HEK293 (cell line): Measurements from ENCODE around the gene CEP63.

Experiments
- CTCF ChIA-PET: fragments of 350-600 bp; formaldehyde crosslinking; extraction: SDS; loops from one replicate; lab custom pipeline; 2021; ENCODE audit warnings: antibody characterized with exemption; lab: Yijun Ruan, JAX
- POLR2A ChIA-PET: fragments of 300-600 bp; formaldehyde crosslinking; extraction: SDS; loops from one replicate; lab custom pipeline; 2020; ENCODE audit warnings: antibody characterized with exemption, inconsistent platforms; lab: Yijun Ruan, JAX
- H3K27ac ChIP-seq: fragments of 200-500 bp; sonication (Bioruptor generic); 2 replicates; pipeline ENCODE4 v1.5.1; 2014; ENCODE audit warnings: low read depth, low read length, control low read depth, inconsistent platforms; ENCODE audit errors: extremely low read depth
- H3K36me3 ChIP-seq, 2 experiments: fragments of 200-500 bp in 1 of 2; sonication (Bioruptor generic) in 1 of 2; 1 replicate in 1 of 2; 2 replicates in 1 of 2; pipeline ENCODE4 v1.5.1; 2014 to 2017; ENCODE audit warnings: inconsistent platforms in 2 of 2, low read length in 2 of 2; ENCODE audit not compliant: control insufficient read depth in 2 of 2, insufficient read depth in 1 of 2
- H3K4me1 ChIP-seq: fragments of 200-500 bp; sonication (Bioruptor generic); 2 replicates; pipeline ENCODE4 v1.5.1; 2014; ENCODE audit warnings: mild to moderate bottlenecking, low read length, inconsistent platforms; ENCODE audit not compliant: control insufficient read depth, insufficient read depth
- H3K4me3 ChIP-seq: 2 replicates; pipeline ENCODE4 v1.5.1; 2011; ENCODE audit warnings: low read depth, mild to moderate bottlenecking, control low read depth, low read length, moderate library complexity
- H3K9me3 ChIP-seq: fragments of 200-500 bp; sonication (Bioruptor generic); 2 replicates; pipeline ENCODE4 v1.5.1; 2014; ENCODE audit warnings: low read depth, low read length, inconsistent platforms; ENCODE audit not compliant: control insufficient read depth, insufficient read depth
- BCL6B ChIP-seq: fragments of 450-650 bp; formaldehyde crosslinking; IDR thresholded peaks from 2 replicates; pipeline ENCODE4 v1.5.1; 2017; ENCODE audit warnings: missing biosample characterization, missing genetic modification characterization
- EGR2 ChIP-seq: fragments of 450-650 bp; formaldehyde crosslinking; IDR thresholded peaks from 2 replicates; pipeline ENCODE4 v1.5.1; 2016; ENCODE audit warnings: low read depth, missing biosample characterization, missing genetic modification characterization
- SP3 ChIP-seq: fragments of 450-650 bp; formaldehyde crosslinking; IDR thresholded peaks from 2 replicates; pipeline ENCODE4 v1.5.1; 2016; ENCODE audit warnings: missing biosample characterization, missing genetic modification characterization
- ZBTB1 ChIP-seq: fragments of 450-650 bp; formaldehyde crosslinking; IDR thresholded peaks from 2 replicates; pipeline ENCODE4 v1.5.1; 2016; ENCODE audit warnings: missing biosample characterization, missing genetic modification characterization
- ZBTB17 ChIP-seq: fragments of 450-650 bp; formaldehyde crosslinking; IDR thresholded peaks from 2 replicates; pipeline ENCODE4 v1.5.1; 2016; ENCODE audit warnings: missing biosample characterization, missing genetic modification characterization
- ZEB2 ChIP-seq: fragments of 450-650 bp; formaldehyde crosslinking; IDR thresholded peaks from 2 replicates; pipeline ENCODE4 v1.5.1; 2016; ENCODE audit warnings: missing biosample characterization, missing genetic modification characterization
- ZFP3 ChIP-seq: fragments of 450-650 bp; formaldehyde crosslinking; IDR thresholded peaks from 2 replicates; pipeline ENCODE4 v1.5.1; 2016; ENCODE audit warnings: low read depth, missing biosample characterization, missing genetic modification characterization
- ZFP37 ChIP-seq: fragments of 450-650 bp; formaldehyde crosslinking; IDR thresholded peaks from 2 replicates; pipeline ENCODE4 v1.5.1; 2016; ENCODE audit warnings: missing biosample characterization, missing genetic modification characterization
- ZFP69B ChIP-seq: fragments of 450-650 bp; formaldehyde crosslinking; IDR thresholded peaks from 2 replicates; pipeline ENCODE4 v1.5.1; 2016; ENCODE audit warnings: missing biosample characterization, missing genetic modification characterization
- ZNF132 ChIP-seq: fragments of 450-650 bp; formaldehyde crosslinking; IDR thresholded peaks from 2 replicates; pipeline ENCODE4 v1.5.1; 2017; ENCODE audit warnings: missing biosample characterization, missing genetic modification characterization, borderline replicate concordance
- ZNF133 ChIP-seq: fragments of 450-650 bp; formaldehyde crosslinking; IDR thresholded peaks from 2 replicates; pipeline ENCODE4 v1.5.1; 2016; ENCODE audit warnings: missing biosample characterization, missing genetic modification characterization
- ZNF239 ChIP-seq: fragments of 450-650 bp; formaldehyde crosslinking; IDR thresholded peaks from 2 replicates; pipeline ENCODE4 v1.5.1; 2016; ENCODE audit warnings: missing biosample characterization, missing genetic modification characterization
- ZNF302 ChIP-seq: fragments of 450-650 bp; formaldehyde crosslinking; IDR thresholded peaks from 2 replicates; pipeline ENCODE4 v1.5.1; 2016; ENCODE audit warnings: missing biosample characterization, missing genetic modification characterization, low read depth
- ZNF350 ChIP-seq: fragments of 450-650 bp; formaldehyde crosslinking; IDR thresholded peaks from 2 replicates; pipeline ENCODE4 v1.5.0; 2017; ENCODE audit warnings: missing biosample characterization, mild to moderate bottlenecking, missing genetic modification characterization
- ZNF433 ChIP-seq: fragments of 450-650 bp; formaldehyde crosslinking; IDR thresholded peaks from 2 replicates; pipeline ENCODE4 v1.5.1; 2016; ENCODE audit warnings: missing biosample characterization, missing genetic modification characterization, low read depth
- ZNF48 ChIP-seq: fragments of 450-650 bp; formaldehyde crosslinking; IDR thresholded peaks from 2 replicates; pipeline ENCODE4 v1.5.1; 2016; ENCODE audit warnings: missing biosample characterization, missing genetic modification characterization
- ZNF530 ChIP-seq: fragments of 450-650 bp; formaldehyde crosslinking; IDR thresholded peaks from 2 replicates; pipeline ENCODE4 v1.5.1; 2016; ENCODE audit warnings: low read depth, missing biosample characterization, missing genetic modification characterization
- ZNF555 ChIP-seq: fragments of 450-650 bp; formaldehyde crosslinking; conservative IDR thresholded peaks from 2 replicates; pipeline ENCODE4 v1.5.1; 2017; ENCODE audit warnings: missing biosample characterization, mild to moderate bottlenecking, missing genetic modification characterization, inconsistent platforms
- ZNF560 ChIP-seq: fragments of 450-650 bp; formaldehyde crosslinking; IDR thresholded peaks from 2 replicates; pipeline ENCODE4 v1.5.1; 2017; ENCODE audit warnings: missing biosample characterization, missing genetic modification characterization, borderline replicate concordance
- ZNF596 ChIP-seq: fragments of 450-650 bp; IDR thresholded peaks from 2 replicates; pipeline ENCODE4 v1.5.0; 2018; ENCODE audit warnings: missing biosample characterization, mild to moderate bottlenecking, missing genetic modification characterization, moderate library complexity
- ZNF610 ChIP-seq: fragments of 450-650 bp; formaldehyde crosslinking; IDR thresholded peaks from 2 replicates; pipeline ENCODE4 v1.5.1; 2016; ENCODE audit warnings: missing biosample characterization, missing genetic modification characterization, borderline replicate concordance
- ZNF664 ChIP-seq: fragments of 450-650 bp; formaldehyde crosslinking; IDR thresholded peaks from 2 replicates; pipeline ENCODE4 v1.5.1; 2016; ENCODE audit warnings: missing biosample characterization, missing genetic modification characterization
- ZNF701 ChIP-seq: fragments of 450-650 bp; formaldehyde crosslinking; IDR thresholded peaks from 2 replicates; pipeline ENCODE4 v1.5.1; 2016; ENCODE audit warnings: missing biosample characterization, missing genetic modification characterization
- ZNF776 ChIP-seq: fragments of 450-650 bp; formaldehyde crosslinking; IDR thresholded peaks from 2 replicates; pipeline ENCODE4 v1.5.0; 2017; ENCODE audit warnings: missing biosample characterization, missing genetic modification characterization, borderline replicate concordance
- ZSCAN30 ChIP-seq: fragments of 450-650 bp; IDR thresholded peaks from 2 replicates; pipeline ENCODE4 v1.5.1; 2018; ENCODE audit warnings: missing biosample characterization, mild to moderate bottlenecking, missing genetic modification characterization, moderate library complexity
- ZXDB ChIP-seq: fragments of 450-650 bp; formaldehyde crosslinking; IDR thresholded peaks from 2 replicates; pipeline ENCODE4 v1.5.1; 2016; ENCODE audit warnings: missing biosample characterization, missing genetic modification characterization
- TF ChIP-seq, protein P1 (sequence below): fragments of 450-650 bp; IDR thresholded peaks from 2 replicates; pipeline ENCODE4 v1.5.1; 2018; ENCODE audit warnings: missing biosample characterization, missing genetic modification characterization
- TF ChIP-seq, protein P2 (sequence below): fragments of 450-650 bp; formaldehyde crosslinking; IDR thresholded peaks from 2 replicates; pipeline ENCODE4 v1.5.1; 2016; ENCODE audit warnings: missing biosample characterization, missing genetic modification characterization

Gene CEP63

DNA sequence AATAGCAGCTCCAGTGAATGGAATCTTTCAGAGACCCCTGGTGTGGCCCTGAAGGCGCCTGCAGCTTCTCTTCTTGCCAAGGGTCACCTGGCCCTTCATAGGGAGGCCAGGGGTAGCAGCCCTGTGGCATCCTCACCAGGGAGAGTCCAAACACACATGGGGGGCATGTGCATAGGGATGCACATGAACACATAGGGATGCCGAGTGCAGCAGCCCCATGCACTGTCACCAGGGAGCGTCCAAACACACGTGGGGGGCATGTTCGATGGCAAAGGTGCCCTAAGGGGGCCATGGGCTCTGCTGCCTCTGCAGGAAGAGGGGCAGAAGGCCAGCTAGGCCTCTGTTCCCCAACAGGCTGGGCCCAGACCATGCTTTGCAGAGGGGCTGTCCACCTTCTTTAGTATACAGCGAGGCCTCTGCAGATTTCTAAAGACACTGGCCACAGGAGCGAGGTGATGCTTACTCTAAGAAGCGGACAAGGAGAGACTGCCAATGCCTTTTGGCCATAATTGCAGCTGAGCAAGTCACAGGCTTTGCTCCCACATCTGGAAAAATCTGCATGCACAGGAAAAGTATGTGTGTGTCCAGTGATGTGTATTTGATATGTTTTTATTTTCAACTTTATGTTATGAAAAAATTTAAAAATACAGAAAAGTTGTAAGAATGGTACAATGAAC, 21.0 kb upstream of the CEP63 start:
- no peaks in the 10 kb centered on the region for H3K9me3 ChIP-seq
- TF ChIP-seq ZNF555 (tag by site-specific recombination) (no peak), ZNF133 (tag by site-specific recombination) (no peak), ZNF776 (no peak), ZNF560 (tag by site-specific recombination) (no peak), ZSCAN30 (tag by site-specific recombination) (no peak), ZNF433 (tag by site-specific recombination) (no peak), ZNF302 (tag by site-specific recombination) (no peak), ZXDB (no peak), ZNF664 (tag by site-specific recombination) (no peak)
- ChIA-PET POLR2A (no interaction called here), CTCF (interaction anchor here (1.2 kb wide), 1 partner anchor 11 kb away, joined by 5 read pairs; no protein-coding TSS in a partner anchor)
- no peak overlapping the region for H3K27ac ChIP-seq
- no peaks in the 10 kb centered on the region for H3K36me3 ChIP-seq
- no peaks in the 10 kb centered on the region for H3K4me1 ChIP-seq
- H3K4me3 ChIP-seq: no peak overlapping the region

- Histone ChIP-seq H3K36me3 (no peaks in the 10 kb centered on the region), H3K9me3 (no peaks in the 10 kb centered on the region), H3K4me3 (no peak overlapping the region), H3K4me1 (no peaks in the 10 kb centered on the region), H3K27ac (no peak overlapping the region)
- CTCF ChIA-PET: interaction anchor here (0.6 to 1.6 kb wide), 4 partner anchors 10 to 158 kb away, joined by 3 to 6 read pairs (median 4); no protein-coding TSS in a partner anchor
- TF ChIP-seq BCL6B (tag by site-specific recombination) (no peak), ZBTB17 (tag by site-specific recombination) (no peak), ZNF350 (tag by site-specific recombination) (no peak), ZFP3 (tag by site-specific recombination) (no peak), ZBTB1 (no peak), ZNF596 (no peak), ZNF701 (tag by site-specific recombination) (no peak)
- TF ChIP-seq, protein P1, sequence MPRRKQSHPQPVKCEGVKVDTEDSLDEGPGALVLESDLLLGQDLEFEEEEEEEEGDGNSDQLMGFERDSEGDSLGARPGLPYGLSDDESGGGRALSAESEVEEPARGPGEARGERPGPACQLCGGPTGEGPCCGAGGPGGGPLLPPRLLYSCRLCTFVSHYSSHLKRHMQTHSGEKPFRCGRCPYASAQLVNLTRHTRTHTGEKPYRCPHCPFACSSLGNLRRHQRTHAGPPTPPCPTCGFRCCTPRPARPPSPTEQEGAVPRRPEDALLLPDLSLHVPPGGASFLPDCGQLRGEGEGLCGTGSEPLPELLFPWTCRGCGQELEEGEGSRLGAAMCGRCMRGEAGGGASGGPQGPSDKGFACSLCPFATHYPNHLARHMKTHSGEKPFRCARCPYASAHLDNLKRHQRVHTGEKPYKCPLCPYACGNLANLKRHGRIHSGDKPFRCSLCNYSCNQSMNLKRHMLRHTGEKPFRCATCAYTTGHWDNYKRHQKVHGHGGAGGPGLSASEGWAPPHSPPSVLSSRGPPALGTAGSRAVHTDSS (tag by site-specific recombination): no peak
- POLR2A ChIA-PET: no interaction called here
These were observed 19.5 kb upstream of the CEP63 start for GRCh38 chr3:134466331-134466730.

DNA sequence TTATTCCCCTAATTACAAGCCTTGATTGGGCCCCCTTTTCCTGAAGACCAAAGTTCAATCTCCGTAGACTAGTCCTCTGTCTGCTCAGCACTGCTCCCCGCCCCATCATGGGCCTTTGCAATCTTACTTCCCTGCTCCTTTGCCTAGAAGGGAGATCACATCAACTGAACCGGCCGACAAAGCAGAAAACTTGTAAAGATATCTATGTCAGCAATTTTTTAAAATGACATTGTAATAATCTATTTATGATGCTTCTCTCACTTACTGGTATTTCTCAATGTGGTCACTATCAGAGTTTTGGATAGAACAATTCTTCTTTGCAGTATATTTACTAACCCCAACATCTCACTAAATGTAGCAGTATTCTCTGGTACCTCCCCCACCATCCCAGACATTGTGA, 17.3 kb upstream of the CEP63 start:
- Histone ChIP-seq H3K9me3 (no peaks in the 10 kb centered on the region), H3K4me1 (no peaks in the 10 kb centered on the region), H3K4me3 (no peak overlapping the region), H3K36me3 (no peaks in the 10 kb centered on the region), H3K27ac (no peak overlapping the region)
- CTCF ChIA-PET: no interaction called here
- POLR2A ChIA-PET: no interaction called here
- TF ChIP-seq EGR2 (tag by site-specific recombination): no peak
- TF ChIP-seq SP3: no peak
- TF ChIP-seq ZFP69B: no peak
- TF ChIP-seq ZFP37 (tag by site-specific recombination): no peak
- no peak for TF ChIP-seq ZEB2
- TF ChIP-seq ZNF48 (tag by site-specific recombination): no peak
- TF ChIP-seq ZNF530 (tag by site-specific recombination): no peak
- TF ChIP-seq, protein P2, sequence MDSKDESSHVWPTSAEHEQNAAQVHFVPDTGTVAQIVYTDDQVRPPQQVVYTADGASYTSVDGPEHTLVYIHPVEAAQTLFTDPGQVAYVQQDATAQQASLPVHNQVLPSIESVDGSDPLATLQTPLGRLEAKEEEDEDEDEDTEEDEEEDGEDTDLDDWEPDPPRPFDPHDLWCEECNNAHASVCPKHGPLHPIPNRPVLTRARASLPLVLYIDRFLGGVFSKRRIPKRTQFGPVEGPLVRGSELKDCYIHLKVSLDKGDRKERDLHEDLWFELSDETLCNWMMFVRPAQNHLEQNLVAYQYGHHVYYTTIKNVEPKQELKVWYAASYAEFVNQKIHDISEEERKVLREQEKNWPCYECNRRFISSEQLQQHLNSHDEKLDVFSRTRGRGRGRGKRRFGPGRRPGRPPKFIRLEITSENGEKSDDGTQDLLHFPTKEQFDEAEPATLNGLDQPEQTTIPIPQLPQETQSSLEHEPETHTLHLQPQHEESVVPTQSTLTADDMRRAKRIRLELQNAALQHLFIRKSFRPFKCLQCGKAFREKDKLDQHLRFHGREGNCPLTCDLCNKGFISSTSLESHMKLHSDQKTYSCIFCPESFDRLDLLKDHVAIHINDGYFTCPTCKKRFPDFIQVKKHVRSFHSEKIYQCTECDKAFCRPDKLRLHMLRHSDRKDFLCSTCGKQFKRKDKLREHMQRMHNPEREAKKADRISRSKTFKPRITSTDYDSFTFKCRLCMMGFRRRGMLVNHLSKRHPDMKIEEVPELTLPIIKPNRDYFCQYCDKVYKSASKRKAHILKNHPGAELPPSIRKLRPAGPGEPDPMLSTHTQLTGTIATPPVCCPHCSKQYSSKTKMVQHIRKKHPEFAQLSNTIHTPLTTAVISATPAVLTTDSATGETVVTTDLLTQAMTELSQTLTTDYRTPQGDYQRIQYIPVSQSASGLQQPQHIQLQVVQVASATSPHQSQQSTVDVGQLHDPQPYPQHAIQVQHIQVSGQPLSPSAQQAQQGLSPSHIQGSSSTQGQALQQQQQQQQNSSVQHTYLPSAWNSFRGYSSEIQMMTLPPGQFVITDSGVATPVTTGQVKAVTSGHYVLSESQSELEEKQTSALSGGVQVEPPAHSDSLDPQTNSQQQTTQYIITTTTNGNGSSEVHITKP (tag by site-specific recombination): no peak
- TF ChIP-seq ZNF610: no peak
- TF ChIP-seq ZNF239: no peak
- no peak for TF ChIP-seq ZNF132 (tag by site-specific recombination)
